Endothelial cell of umbilical vein (primary cell): ENCODE data around the gene PDE7B. TPM values are rescaled to one million over a fixed set of nuclear protein-coding genes. Genes with fewer than 3 reads are reported as not detected.

Source experiments
- BruUV-seq: library from RNA; stranded (reverse); fragments of 400-500 nt; replicated peaks from 2 replicates; lab custom pipeline; 2021; lab: Mats Ljungman, UMichigan
- CTCF ChIA-PET: fragments of 300-600, 350-600 bp; sonication (Branson Sonifier 250); formaldehyde crosslinking; loops from one replicate; lab custom pipeline; 2021; ENCODE audit warnings: antibody characterized with exemption, inconsistent platforms; lab: Charles Lee
- POLR2A ChIA-PET: fragments of 300-600, 350-600 bp; sonication (Branson Sonifier 250); formaldehyde crosslinking; loops from one replicate; lab custom pipeline; 2021; ENCODE audit warnings: antibody characterized with exemption, inconsistent platforms; lab: Charles Lee
- DNase-seq: peaks from one replicate; pipeline ENCODE4 v3.0.0-alpha.2; 2011; ENCODE audit warnings: low read depth, low spot score
- FAIRE-seq: peaks from 2 replicates; lab custom pipeline; 2011; peaks lifted over from hg19 to GRCh38; lab: Jason Lieb, UNC
- H2AFZ ChIP-seq: 2 replicates; pipeline ENCODE4 v1.6.0; 2012; ENCODE audit warnings: low read depth, low read length, control low read depth, inconsistent platforms
- H3K27ac ChIP-seq: 2 replicates; pipeline ENCODE4 v1.5.1; 2011; ENCODE audit warnings: low read depth, mild to moderate bottlenecking, control low read depth, low read length, moderate library complexity; ENCODE audit not compliant: insufficient read depth
- H3K27me3 ChIP-seq, 2 experiments: 2 replicates each; pipeline versions ENCODE4 v1.6.0 to v1.6.1; 2011; ENCODE audit warnings: low read length in 2 of 2, mixed read lengths in 1 of 2; ENCODE audit not compliant: control insufficient read depth in 2 of 2, insufficient read depth in 2 of 2
- H3K36me3 ChIP-seq, 2 experiments: 2 replicates in 1 of 2; 3 replicates in 1 of 2; pipeline ENCODE4 v1.5.1; 2011; ENCODE audit warnings: low read length in 2 of 2, mild to moderate bottlenecking in 1 of 2, moderate library complexity in 1 of 2; ENCODE audit not compliant: control insufficient read depth in 2 of 2, insufficient read depth in 2 of 2; ENCODE audit errors: extremely low read depth in 1 of 2
- H3K4me1 ChIP-seq: 3 replicates; pipeline ENCODE4 v1.5.1; 2011; ENCODE audit warnings: mild to moderate bottlenecking, low read length; ENCODE audit not compliant: control insufficient read depth, insufficient read depth; ENCODE audit errors: extremely low read depth
- H3K4me2 ChIP-seq: 2 replicates; pipeline ENCODE4 v1.6.1; 2011; ENCODE audit warnings: low read length, control low read depth, mixed read lengths; ENCODE audit not compliant: insufficient read depth
- H3K4me3 ChIP-seq, 3 experiments: fragments of 200-600 bp in 1 of 3; sonication (generic), shearing (Covaris generic) in 1 of 3; replicated peaks in 1 of 3; 2 replicates each; pipeline ENCODE4 v1.5.1; 2011 to 2016; ENCODE audit warnings: control low read depth in 3 of 3, low read length in 3 of 3, mild to moderate bottlenecking in 2 of 3, inconsistent platforms in 1 of 3, low read depth in 1 of 3, moderate library complexity in 1 of 3; ENCODE audit not compliant: insufficient read depth in 1 of 3
- H3K79me2 ChIP-seq: 2 replicates; pipeline ENCODE4 v1.6.0; 2012; ENCODE audit warnings: low read length, inconsistent platforms; ENCODE audit not compliant: control insufficient read depth, insufficient read depth
- H3K9ac ChIP-seq: replicated peaks from 2 replicates; pipeline ENCODE3; 2011; ENCODE audit warnings: low read length, control low read depth; ENCODE audit not compliant: insufficient read depth; ENCODE audit errors: extremely low read depth
- H3K9me1 ChIP-seq: replicated peaks from 3 replicates; pipeline ENCODE4 v1.6.0; 2011; ENCODE audit warnings: mild to moderate bottlenecking, low read length; ENCODE audit not compliant: control insufficient read depth, insufficient read depth; ENCODE audit errors: extremely low read depth
- H3K9me3 ChIP-seq: replicated peaks from 2 replicates; pipeline ENCODE4 v1.5.1; 2012; ENCODE audit warnings: low read length, inconsistent platforms; ENCODE audit not compliant: control insufficient read depth, insufficient read depth
- H4K20me1 ChIP-seq: replicated peaks from 2 replicates; pipeline ENCODE3; 2011; ENCODE audit warnings: mild to moderate bottlenecking, low read length; ENCODE audit not compliant: control insufficient read depth, insufficient read depth; ENCODE audit errors: extremely low read depth
- EZH2 ChIP-seq: IDR thresholded peaks from 2 replicates; pipeline ENCODE4 v1.6.1; 2012; ENCODE audit warnings: borderline replicate concordance, low read depth, mild to moderate bottlenecking, moderate library complexity, low read length, inconsistent platforms; ENCODE audit not compliant: severe bottlenecking
- FOS ChIP-seq: IDR thresholded peaks from 2 replicates; pipeline ENCODE4 v1.6.1; 2011; ENCODE audit warnings: mild to moderate bottlenecking, low read length, moderate library complexity, borderline replicate concordance; ENCODE audit not compliant: insufficient read depth
- GATA2 ChIP-seq: IDR thresholded peaks from 2 replicates; pipeline ENCODE4 v1.7.0; 2011; ENCODE audit warnings: low read depth, mild to moderate bottlenecking, moderate library complexity, mixed read lengths, low read length; ENCODE audit not compliant: insufficient read length, insufficient read depth
- JUN ChIP-seq: IDR thresholded peaks from 2 replicates; pipeline ENCODE4 v1.6.1; 2011; ENCODE audit warnings: borderline replicate concordance, low read depth; ENCODE audit not compliant: insufficient read length, insufficient read depth
- MYC ChIP-seq: IDR thresholded peaks from one replicate; pipeline ENCODE4 v1.6.1; 2011; ENCODE audit warnings: mild to moderate bottlenecking, low read depth, low read length
- POLR2A ChIP-seq: IDR thresholded peaks from 2 replicates; pipeline ENCODE4 v1.6.1; 2012; ENCODE audit warnings: low read depth, mild to moderate bottlenecking, control low read depth, low read length
- POLR2AphosphoS5 ChIP-seq: IDR thresholded peaks from 2 replicates; pipeline ENCODE4 v1.6.1; 2012; ENCODE audit warnings: low read depth, mild to moderate bottlenecking, control low read depth, low read length, moderate library complexity; ENCODE audit not compliant: insufficient read depth
- dilution Hi-C: fragments of 300-500 bp; cut with MboI; formaldehyde crosslinking; loops from one replicate; pipeline ENCODE4 v1.15.0; 2019; ENCODE audit warnings: low sequenced_read_pairs; ENCODE audit not compliant: extremely low pct_ligation_motif_present
- intact Hi-C: fragments of 100-400 bp; cut with micrococcal nuclease; formaldehyde crosslinking; loops from one replicate; pipeline ENCODE4 v1.10.0; 2022
- polyA plus RNA-seq, 4 experiments: library from polyadenylated mRNA; depleted of rRNA in 3 of 4; stranded (reverse) in 3 of 4; unstranded in 1 of 4; fragments of >200 nt; gene quantifications; 2 replicates each; pipeline versions ENCODE4 v1.2.1 to v1.2.3, GENCODE V29; 2011 to 2012; ENCODE audit warnings: missing spikeins in 1 of 4
- total RNA-seq: library from RNA; stranded (reverse); gene quantifications from 2 replicates; pipeline ENCODE4 v1.2.3, GENCODE V29; 2021
- TF ChIP-seq, protein P1 (sequence below), 2 donors: IDR thresholded peaks; 1 replicate in 1 of 2; 2 replicates in 1 of 2; pipeline ENCODE4 v1.5.1; 2011; ENCODE audit warnings: low read length in 2 of 2, mild to moderate bottlenecking in 2 of 2, moderate library complexity in 2 of 2, control low read depth in 1 of 2, inconsistent platforms in 1 of 2, low read depth in 1 of 2; ENCODE audit not compliant: insufficient read depth in 1 of 2; ENCODE audit errors: extremely low read depth in 1 of 2
- TF ChIP-seq, protein P2 (sequence below): IDR thresholded peaks from 2 replicates; pipeline ENCODE4 v1.6.1; 2011; ENCODE audit not compliant: insufficient read depth, insufficient read length

Gene PDE7B
- total and polyA plus RNA-seq, 2 donors (not counting 3 experiments of a cell fraction or from before 2014, with no cell fraction given) = 20.6 to 25.1 TPM

DNA sequence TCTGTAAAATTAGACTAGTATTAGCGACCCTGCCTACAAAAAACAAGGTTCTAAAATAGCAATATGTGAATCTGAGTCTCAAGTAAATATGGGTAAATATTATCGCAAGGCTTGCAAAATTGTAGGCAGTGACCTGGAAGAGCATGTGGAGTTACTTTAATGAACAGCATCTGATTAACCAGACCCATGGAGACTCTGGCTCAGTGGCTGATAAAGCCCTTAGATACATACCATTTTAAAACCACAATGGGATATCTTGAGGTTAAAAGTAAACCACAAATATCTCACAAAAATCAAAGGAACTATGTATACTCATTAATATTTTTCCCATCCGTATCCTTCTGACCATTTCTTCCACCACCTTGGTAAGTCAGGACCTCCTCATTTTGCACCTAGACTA lies 211.6 kb downstream of the PDE7B start:
- intact Hi-C loops (no loop called here), dilution Hi-C loops (no loop called here)
- no peaks in the 10 kb centered on the region for H4K20me1 ChIP-seq
- no peak overlapping the region for H3K27ac ChIP-seq
- peaks cover 49% of the 10 kb centered on the region for H3K4me1 ChIP-seq
- no peaks in the 10 kb centered on the region for H3K9me3 ChIP-seq
- BruUV-seq = no TSS peak
- H3K9ac ChIP-seq = no peak overlapping the region
- H3K27me3 ChIP-seq = no peaks in the 10 kb centered on the region
- no peak for FAIRE-seq
- H2AFZ ChIP-seq = no peak overlapping the region
- H3K9me1 ChIP-seq = no peaks in the 10 kb centered on the region
- POLR2A ChIA-PET = no interaction called here
- no peak overlapping the region for H3K4me2 ChIP-seq
- DNase-seq = no peak
- peaks cover 0 to 2% of the 10 kb centered on the region in 2 experiments for H3K36me3 ChIP-seq
- H3K4me3 ChIP-seq = no peak overlapping the region
- CTCF ChIA-PET = interaction anchor here (0.7 to 1.5 kb wide), 3 partner anchors 12 to 31 kb away, joined by 3 to 6 read pairs (median 4); no protein-coding TSS in a partner anchor
- peaks cover 54% of the 10 kb centered on the region for H3K79me2 ChIP-seq
- TF ChIP-seq POLR2A (no peak), FOS (no peak), JUN (no peak), GATA2 (no peak), EZH2 (no peak), MYC (no peak), POLR2AphosphoS5 (no peak)
- TF ChIP-seq, protein P1, sequence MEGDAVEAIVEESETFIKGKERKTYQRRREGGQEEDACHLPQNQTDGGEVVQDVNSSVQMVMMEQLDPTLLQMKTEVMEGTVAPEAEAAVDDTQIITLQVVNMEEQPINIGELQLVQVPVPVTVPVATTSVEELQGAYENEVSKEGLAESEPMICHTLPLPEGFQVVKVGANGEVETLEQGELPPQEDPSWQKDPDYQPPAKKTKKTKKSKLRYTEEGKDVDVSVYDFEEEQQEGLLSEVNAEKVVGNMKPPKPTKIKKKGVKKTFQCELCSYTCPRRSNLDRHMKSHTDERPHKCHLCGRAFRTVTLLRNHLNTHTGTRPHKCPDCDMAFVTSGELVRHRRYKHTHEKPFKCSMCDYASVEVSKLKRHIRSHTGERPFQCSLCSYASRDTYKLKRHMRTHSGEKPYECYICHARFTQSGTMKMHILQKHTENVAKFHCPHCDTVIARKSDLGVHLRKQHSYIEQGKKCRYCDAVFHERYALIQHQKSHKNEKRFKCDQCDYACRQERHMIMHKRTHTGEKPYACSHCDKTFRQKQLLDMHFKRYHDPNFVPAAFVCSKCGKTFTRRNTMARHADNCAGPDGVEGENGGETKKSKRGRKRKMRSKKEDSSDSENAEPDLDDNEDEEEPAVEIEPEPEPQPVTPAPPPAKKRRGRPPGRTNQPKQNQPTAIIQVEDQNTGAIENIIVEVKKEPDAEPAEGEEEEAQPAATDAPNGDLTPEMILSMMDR (IDR thresholded peaks at IDR 0.05; ENCODE audit: extremely low read depth in 1 of 2, insufficient read depth in 1 of 2, low read depth in 1 of 2, low read length in 2 of 2) = no peak
- TF ChIP-seq, protein P2, sequence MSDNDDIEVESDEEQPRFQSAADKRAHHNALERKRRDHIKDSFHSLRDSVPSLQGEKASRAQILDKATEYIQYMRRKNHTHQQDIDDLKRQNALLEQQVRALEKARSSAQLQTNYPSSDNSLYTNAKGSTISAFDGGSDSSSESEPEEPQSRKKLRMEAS = no peak
